ENCODE measurements around the gene CCDC183. TPM values are rescaled to one million over a fixed set of nuclear protein-coding genes. Genes with fewer than 3 reads are reported as not detected.
A peak's percentile ranks its signal among the peaks of the same experiment; 100 is the strongest.
"Not testable (repeated sequence)": the region's sequence is repeated elsewhere in the genome, so short reads cannot be mapped to it uniquely, and the experiment has no call there.

CCDC183 gene
- total RNA-seq, 1 donor from 2014 or later = under 0.01 TPM

DNA sequence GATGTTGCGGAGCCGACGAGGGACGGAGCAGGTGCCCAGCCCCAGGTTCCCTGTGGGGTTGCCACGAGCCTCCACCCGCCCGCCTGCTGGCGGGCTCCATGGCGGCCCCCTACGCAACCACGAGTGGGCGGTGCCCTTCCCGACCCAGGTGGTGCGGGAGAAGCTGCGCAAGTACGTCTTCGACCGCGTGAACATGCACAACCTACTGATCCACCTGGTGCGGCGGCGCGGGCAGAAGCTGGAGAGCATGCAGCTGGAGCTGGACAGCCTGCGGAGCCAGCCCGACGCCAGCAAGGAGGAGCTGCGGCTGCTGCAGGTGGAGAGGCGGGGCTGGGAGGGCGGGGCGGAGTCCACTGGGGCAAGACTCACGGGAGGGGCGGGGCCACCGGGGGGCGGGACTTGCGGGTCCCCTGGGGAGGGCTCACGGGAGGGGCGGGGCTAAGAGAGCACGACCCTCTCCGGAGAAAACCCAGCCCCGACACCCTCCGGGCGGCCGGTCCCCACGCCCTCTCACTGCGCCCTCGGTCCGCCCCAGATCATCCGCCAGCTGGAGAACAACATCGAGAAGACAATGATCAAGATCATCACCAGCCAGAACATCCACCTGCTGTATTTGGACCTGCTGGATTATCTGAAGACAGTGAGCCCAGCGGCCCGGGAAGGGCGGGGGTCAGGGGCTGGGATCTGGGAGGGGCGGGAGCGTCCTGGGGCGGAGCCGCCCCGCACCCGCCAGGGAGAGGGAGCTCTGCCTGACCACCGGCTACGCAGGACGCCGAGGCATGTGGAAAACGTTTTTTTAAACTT, 3.9 kb downstream of the CCDC183 start:
- H3K4me3 ChIP-seq (ENCODE audit: low read depth, low read length) = peak overlapping the region; percentile 25
- peaks cover 9% of the 10 kb centered on the region for H3K27me3 ChIP-seq (ENCODE audit: control insufficient read depth, insufficient read depth, low read length)
- DNase-seq (ENCODE audit: low read depth) (peak; percentile 71), FAIRE-seq (no peak)
- H3K36me3 ChIP-seq (ENCODE audit: control insufficient read depth, insufficient read depth, low read length) = no peaks in the 10 kb centered on the region
- TF ChIP-seq CTCF (IDR thresholded peaks at IDR 0.05; ENCODE audit: insufficient read depth, low read length, severe bottlenecking) = no peak

- Histone ChIP-seq H3K36me3 (ENCODE audit: control insufficient read depth, insufficient read depth, low read length) (peaks cover 2% of the 10 kb centered on the region), H3K27me3 (ENCODE audit: control insufficient read depth, insufficient read depth, low read length) (peaks cover 7% of the 10 kb centered on the region), H3K4me3 (ENCODE audit: low read depth, low read length) (no peak overlapping the region)
- FAIRE-seq (no peak), DNase-seq (ENCODE audit: low read depth) (no peak)
- TF ChIP-seq CTCF (IDR thresholded peaks at IDR 0.05; ENCODE audit: insufficient read depth, low read length, severe bottlenecking) = no peak
Observed at GRCh38 chr9:136802321-136802720, 6.2 kb downstream of the CCDC183 start.

GRCh38 chr9:136803009-136803550, 6.9 kb downstream of the CCDC183 start:
- not testable (repeated sequence) for H3K27me3 ChIP-seq (ENCODE audit: control insufficient read depth, insufficient read depth, low read length); DNase-seq (ENCODE audit: low read depth); H3K36me3 ChIP-seq (ENCODE audit: control insufficient read depth, insufficient read depth, low read length); H3K4me3 ChIP-seq (ENCODE audit: low read depth, low read length); FAIRE-seq

DNA sequence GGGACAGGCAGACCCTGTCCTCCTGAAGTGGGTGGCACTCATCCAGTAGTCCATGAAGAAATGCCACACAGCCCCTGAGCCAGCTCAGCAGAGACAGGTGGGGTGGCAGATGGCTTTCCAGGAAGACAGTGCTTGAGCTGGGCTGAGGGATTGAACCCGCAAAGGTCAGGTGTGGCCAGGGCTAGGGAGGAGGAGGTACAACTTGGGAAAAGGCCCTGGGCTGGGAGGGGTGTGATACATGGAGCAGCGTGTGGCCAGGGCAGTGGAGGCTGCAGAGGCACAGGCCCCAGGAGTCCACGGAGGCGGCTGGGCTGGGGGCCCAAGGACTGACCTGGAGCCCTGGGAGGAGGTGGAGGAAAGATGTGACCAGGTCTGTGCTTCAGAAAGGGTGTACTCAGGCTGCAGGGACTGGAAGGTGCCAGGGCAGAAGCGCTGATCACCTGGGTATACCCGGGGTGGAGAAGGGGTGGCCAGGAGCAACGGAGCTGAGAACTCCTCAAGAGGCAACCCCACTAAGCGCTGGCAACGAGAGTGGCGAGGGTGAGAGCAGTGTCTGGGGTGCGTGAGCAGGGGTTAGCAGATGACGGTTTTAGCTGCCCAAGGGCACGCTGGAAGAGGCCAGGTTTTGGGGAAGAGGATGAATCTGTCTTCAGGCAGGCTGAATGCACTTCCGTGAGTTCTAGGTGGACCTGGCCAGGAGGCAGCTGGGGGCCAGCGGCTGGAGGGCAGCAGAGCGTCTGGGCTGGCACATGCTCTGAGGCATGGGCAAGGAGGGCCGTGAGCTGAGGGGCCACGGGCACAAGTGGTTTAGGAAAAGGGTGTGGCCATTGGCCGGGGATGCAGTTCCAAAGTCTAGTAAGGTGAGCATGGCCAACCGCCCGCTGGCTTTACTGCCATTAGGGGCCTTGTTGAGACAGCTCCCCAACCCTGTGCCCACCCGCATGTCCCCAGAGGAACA, 7.7 kb downstream of the CCDC183 start:
- no peak for TF ChIP-seq CTCF (IDR thresholded peaks at IDR 0.05; ENCODE audit: insufficient read depth, low read length, severe bottlenecking)
- no peak for FAIRE-seq
- DNase-seq (ENCODE audit: low read depth) = no peak
- Histone ChIP-seq H3K36me3 (ENCODE audit: control insufficient read depth, insufficient read depth, low read length) (peaks cover 2% of the 10 kb centered on the region), H3K4me3 (ENCODE audit: low read depth, low read length) (no peak overlapping the region), H3K27me3 (ENCODE audit: control insufficient read depth, insufficient read depth, low read length) (peaks cover 3% of the 10 kb centered on the region)

DNA sequence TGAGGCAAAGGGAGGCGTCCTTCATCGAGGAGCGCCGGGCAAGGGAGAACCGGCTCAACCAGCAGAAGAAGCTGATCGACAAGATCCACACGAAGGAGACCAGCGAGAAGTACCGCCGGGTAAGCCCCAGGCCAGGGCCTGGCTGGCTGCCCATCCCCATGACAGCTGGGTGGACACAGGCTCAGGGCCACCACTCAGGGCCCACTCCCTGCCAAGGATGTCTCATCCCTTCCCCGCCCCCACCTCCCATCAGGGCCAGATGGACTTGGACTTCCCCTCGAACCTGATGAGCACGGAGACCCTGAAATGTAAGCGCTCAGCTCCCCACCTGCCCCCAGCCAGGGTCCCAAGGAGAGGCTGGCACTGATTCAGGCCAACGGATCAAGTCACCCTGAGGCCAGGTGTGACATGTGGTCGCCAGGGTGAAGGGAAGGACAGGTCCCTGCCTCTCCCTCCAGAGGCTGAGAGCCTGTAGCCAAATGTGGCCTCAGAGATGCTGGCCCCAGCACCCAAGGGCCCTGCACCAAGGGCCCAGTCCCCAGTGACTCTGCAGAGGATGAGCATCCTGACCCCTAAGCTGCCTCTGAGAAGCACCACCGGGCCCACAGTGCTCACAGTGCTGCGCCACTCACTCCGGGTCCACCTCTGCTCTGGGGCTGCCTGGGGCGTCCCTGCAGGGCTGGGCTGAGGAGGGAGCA, 8.5 kb downstream of the CCDC183 start:
- no peak overlapping the region for H3K4me3 ChIP-seq (ENCODE audit: low read depth, low read length)
- peaks cover 4% of the 10 kb centered on the region for H3K36me3 ChIP-seq (ENCODE audit: control insufficient read depth, insufficient read depth, low read length)
- TF ChIP-seq CTCF (IDR thresholded peaks at IDR 0.05; ENCODE audit: insufficient read depth, low read length, severe bottlenecking) = no peak
- FAIRE-seq (no peak), DNase-seq (ENCODE audit: low read depth) (no peak)
- H3K27me3 ChIP-seq (ENCODE audit: control insufficient read depth, insufficient read depth, low read length) = no peaks in the 10 kb centered on the region
